Measurements from ENCODE around the gene NPTXR.

The NPTXR gene

DNA sequence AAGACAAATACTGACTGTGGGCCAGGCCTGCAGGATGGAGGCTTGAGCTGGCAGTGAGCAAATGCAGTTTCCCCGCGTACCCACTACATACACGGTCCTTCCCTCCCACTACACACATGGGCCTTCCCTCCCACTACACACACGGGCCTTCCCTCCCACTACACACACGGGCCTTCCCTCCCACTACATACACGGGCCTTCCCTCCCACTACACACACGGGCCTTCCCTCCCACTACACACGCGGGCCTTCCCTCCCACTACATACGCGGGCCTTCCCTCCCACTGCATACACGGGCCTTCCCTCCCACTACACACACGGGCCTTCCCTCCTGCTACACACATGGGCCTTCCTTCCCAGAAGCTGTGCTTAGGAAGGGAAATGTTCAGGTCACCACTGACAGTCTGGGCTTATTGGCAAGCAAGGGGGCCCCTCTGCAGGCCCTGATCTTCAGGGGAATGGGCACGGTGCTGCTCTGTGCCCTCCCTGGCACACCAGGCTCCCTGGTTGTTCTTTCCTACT, 60.7 kb downstream of the NPTXR start:
- Histone ChIP-seq H3K4me2 (ENCODE audit: low read length) (no peak overlapping the region), H3K36me3 (ENCODE audit: control insufficient read depth, low read length) (no peaks in the 10 kb centered on the region), H3K4me1 (ENCODE audit: control insufficient read depth, low read length) (peaks cover 3% of the 10 kb centered on the region; the same call in 1 of the 2 replicates), H3K9me3 (ENCODE audit: control insufficient read depth, insufficient read depth, low read length) (no peaks in the 10 kb centered on the region), H3K4me3 (ENCODE audit: low read length) (no peak overlapping the region), H3K79me2 (ENCODE audit: control insufficient read depth, low read length) (no peaks in the 10 kb centered on the region), H3F3A (ENCODE audit: control insufficient read depth, insufficient read depth) (no peaks in the 10 kb centered on the region), H3K27ac (ENCODE audit: low read depth, low read length) (no peak overlapping the region), H3K27me3 (ENCODE audit: control insufficient read depth, low read length) (no peaks in the 10 kb centered on the region), H3K9me2 (replicated peaks; ENCODE audit: control insufficient read depth, low read length) (no peaks in the 10 kb centered on the region), H4K20me1 (ENCODE audit: control insufficient read depth, insufficient read depth, low read depth, low read length) (no peaks in the 10 kb centered on the region)
- TF ChIP-seq, protein P1, sequence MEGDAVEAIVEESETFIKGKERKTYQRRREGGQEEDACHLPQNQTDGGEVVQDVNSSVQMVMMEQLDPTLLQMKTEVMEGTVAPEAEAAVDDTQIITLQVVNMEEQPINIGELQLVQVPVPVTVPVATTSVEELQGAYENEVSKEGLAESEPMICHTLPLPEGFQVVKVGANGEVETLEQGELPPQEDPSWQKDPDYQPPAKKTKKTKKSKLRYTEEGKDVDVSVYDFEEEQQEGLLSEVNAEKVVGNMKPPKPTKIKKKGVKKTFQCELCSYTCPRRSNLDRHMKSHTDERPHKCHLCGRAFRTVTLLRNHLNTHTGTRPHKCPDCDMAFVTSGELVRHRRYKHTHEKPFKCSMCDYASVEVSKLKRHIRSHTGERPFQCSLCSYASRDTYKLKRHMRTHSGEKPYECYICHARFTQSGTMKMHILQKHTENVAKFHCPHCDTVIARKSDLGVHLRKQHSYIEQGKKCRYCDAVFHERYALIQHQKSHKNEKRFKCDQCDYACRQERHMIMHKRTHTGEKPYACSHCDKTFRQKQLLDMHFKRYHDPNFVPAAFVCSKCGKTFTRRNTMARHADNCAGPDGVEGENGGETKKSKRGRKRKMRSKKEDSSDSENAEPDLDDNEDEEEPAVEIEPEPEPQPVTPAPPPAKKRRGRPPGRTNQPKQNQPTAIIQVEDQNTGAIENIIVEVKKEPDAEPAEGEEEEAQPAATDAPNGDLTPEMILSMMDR (IDR thresholded peaks at IDR 0.05; ENCODE audit: low read depth, low read length, poor library complexity, severe bottlenecking): no peak
- no peak for TF ChIP-seq EZH2phosphoT487 (IDR thresholded peaks at IDR 0.05; ENCODE audit: borderline replicate concordance, low read length)

DNA sequence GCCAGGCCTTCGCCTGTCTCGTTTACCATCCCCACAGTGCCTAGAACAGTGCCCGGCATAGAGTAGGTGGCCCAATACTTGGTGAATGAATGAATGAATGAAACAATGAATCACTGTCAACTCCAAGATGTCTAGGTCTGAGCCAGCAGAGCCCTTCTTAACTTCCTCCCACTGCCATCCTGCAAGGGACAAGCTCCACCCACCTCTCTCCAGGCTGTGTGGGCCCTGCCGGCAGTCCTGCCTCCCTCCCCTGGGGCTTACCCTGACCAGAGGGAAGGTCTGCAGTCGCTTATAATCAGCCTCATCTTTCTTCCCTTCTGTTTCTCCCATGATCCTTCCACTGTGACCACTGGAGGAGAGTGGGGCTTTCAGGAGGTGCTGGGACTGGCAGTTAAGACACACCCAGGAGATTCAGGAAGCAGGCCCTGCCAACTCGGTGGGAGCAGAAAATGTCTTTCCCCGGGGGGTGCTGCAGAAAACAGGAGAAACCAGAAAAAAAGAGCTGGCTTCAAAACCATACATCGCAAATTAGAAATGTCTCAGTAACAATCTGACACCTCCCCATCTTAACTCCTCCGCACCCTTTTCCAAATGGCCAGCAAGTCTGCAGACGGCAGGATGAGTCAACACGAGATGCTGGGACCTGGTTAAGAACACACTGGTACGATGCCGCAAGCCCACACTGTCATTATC, 61.3 kb downstream of the NPTXR start:
- Histone ChIP-seq H3F3A (ENCODE audit: control insufficient read depth, insufficient read depth) (no peaks in the 10 kb centered on the region), H3K9me3 (ENCODE audit: control insufficient read depth, insufficient read depth, low read length) (no peaks in the 10 kb centered on the region), H3K9me2 (replicated peaks; ENCODE audit: control insufficient read depth, low read length) (no peaks in the 10 kb centered on the region), H3K27ac (ENCODE audit: low read depth, low read length) (no peak overlapping the region), H3K4me1 (ENCODE audit: control insufficient read depth, low read length) (peaks cover 3% of the 10 kb centered on the region; the same call in 1 of the 2 replicates), H3K27me3 (ENCODE audit: control insufficient read depth, low read length) (no peaks in the 10 kb centered on the region), H3K4me3 (ENCODE audit: low read length) (no peak overlapping the region), H3K36me3 (ENCODE audit: control insufficient read depth, low read length) (no peaks in the 10 kb centered on the region), H3K79me2 (ENCODE audit: control insufficient read depth, low read length) (no peaks in the 10 kb centered on the region), H3K4me2 (ENCODE audit: low read length) (no peak overlapping the region), H4K20me1 (ENCODE audit: control insufficient read depth, insufficient read depth, low read depth, low read length) (no peaks in the 10 kb centered on the region)
- TF ChIP-seq, protein P1 (IDR thresholded peaks at IDR 0.05; ENCODE audit: low read depth, low read length, poor library complexity, severe bottlenecking): no peak
- no peak for TF ChIP-seq EZH2phosphoT487 (IDR thresholded peaks at IDR 0.05; ENCODE audit: borderline replicate concordance, low read length)

DNA sequence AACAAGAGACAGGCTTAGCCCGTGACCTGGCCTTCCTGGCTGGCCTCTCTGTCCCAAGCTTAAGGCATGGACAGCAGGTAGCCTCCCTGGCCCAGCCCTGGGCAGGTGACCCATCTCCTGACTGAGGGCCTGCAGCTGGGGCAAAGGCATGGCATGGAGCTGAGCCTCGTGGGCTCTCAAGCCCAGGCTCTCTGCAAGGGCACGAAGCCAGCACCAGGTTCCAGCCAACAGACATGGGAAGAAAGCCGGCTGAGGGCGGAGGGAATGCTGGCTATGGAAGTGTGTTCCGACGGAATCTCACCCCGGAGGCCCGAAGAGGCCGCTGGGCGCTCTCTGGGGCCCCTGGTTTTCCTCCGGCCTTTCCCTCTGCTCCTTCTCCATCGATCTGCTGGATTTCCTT, 62.8 kb downstream of the NPTXR start:
- no peaks in the 10 kb centered on the region for H3K9me2 ChIP-seq (replicated peaks; ENCODE audit: control insufficient read depth, low read length)
- H3K36me3 ChIP-seq (ENCODE audit: control insufficient read depth, low read length): no peaks in the 10 kb centered on the region
- H3F3A ChIP-seq (ENCODE audit: control insufficient read depth, insufficient read depth): no peaks in the 10 kb centered on the region
- H3K4me1 ChIP-seq (ENCODE audit: control insufficient read depth, low read length): peaks cover 3% of the 10 kb centered on the region; the same call in 1 of the 2 replicates
- no peak overlapping the region for H3K27ac ChIP-seq (ENCODE audit: low read depth, low read length)
- no peak overlapping the region for H3K4me2 ChIP-seq (ENCODE audit: low read length)
- TF ChIP-seq, protein P1 (IDR thresholded peaks at IDR 0.05; ENCODE audit: low read depth, low read length, poor library complexity, severe bottlenecking): no peak
- TF ChIP-seq EZH2phosphoT487 (IDR thresholded peaks at IDR 0.05; ENCODE audit: borderline replicate concordance, low read length): no peak
- H3K4me3 ChIP-seq (ENCODE audit: low read length): no peak overlapping the region
- no peaks in the 10 kb centered on the region for H3K27me3 ChIP-seq (ENCODE audit: control insufficient read depth, low read length)
- H3K9me3 ChIP-seq (ENCODE audit: control insufficient read depth, insufficient read depth, low read length): no peaks in the 10 kb centered on the region
- no peaks in the 10 kb centered on the region for H4K20me1 ChIP-seq (ENCODE audit: control insufficient read depth, insufficient read depth, low read depth, low read length)
- H3K79me2 ChIP-seq (ENCODE audit: control insufficient read depth, low read length): no peaks in the 10 kb centered on the region
